Endothelial cell of umbilical vein (primary cell): ENCODE results near the gene PTGDS.

Experiments
- CTCF ChIP-seq, 2 donors: IDR thresholded peaks; 1 replicate in 1 of 2; 2 replicates in 1 of 2; pipeline ENCODE4 v1.5.1; 2011; ENCODE audit warnings: low read length in 2 of 2, mild to moderate bottlenecking in 2 of 2, moderate library complexity in 2 of 2, control low read depth in 1 of 2, inconsistent platforms in 1 of 2, low read depth in 1 of 2; ENCODE audit not compliant: insufficient read depth in 1 of 2; ENCODE audit errors: extremely low read depth in 1 of 2
- POLR2A ChIP-seq: IDR thresholded peaks from 2 replicates; pipeline ENCODE4 v1.6.1; 2012; ENCODE audit warnings: low read depth, mild to moderate bottlenecking, control low read depth, low read length

GRCh38 chr9:137015976-137016375 lies 38.7 kb downstream of the PTGDS start:
- TF ChIP-seq POLR2A, result no peak
- no peak for TF ChIP-seq CTCF (IDR thresholded peaks at IDR 0.05; ENCODE audit: extremely low read depth in 1 of 2, insufficient read depth in 1 of 2, low read depth in 1 of 2, low read length in 2 of 2)
